ENCODE measurements around the gene SPATA16.
"Not testable (repeated sequence)": the region's sequence is repeated elsewhere in the genome, so short reads cannot be mapped to it uniquely, and the experiment has no call there.

The SPATA16 gene

GRCh38 chr3:172879381-172879780 is 261.7 kb downstream of the SPATA16 start:
- DNase-seq (ENCODE audit: low read depth in 2 of 2), result not testable (repeated sequence)

GRCh38 chr3:172877011-172877410 is 264.0 kb downstream of the SPATA16 start:
- no peak for DNase-seq (ENCODE audit: low read depth in 2 of 2)

GRCh38 chr3:172876297-172876696 is 264.7 kb downstream of the SPATA16 start:
- DNase-seq (ENCODE audit: low read depth in 2 of 2), result no peak

DNA sequence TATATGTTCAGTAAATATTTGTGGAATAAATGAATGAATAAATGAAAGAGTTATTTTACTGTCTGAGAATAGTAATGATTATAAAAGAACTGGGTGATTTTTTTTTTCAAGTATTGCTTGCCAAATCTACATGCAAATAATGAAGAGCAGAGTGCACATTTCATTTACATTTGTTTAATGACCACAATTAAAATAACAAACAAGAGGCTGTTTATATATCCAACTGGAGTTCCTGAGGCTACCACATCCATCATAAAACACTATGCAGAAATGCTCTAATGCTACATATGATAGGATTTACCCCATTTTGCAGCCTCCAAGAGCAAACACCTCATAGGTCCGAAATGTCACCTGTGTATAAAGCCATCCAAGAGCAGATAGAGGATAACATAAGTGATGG is 266.0 kb downstream of the SPATA16 start:
- no peak for DNase-seq (ENCODE audit: low read depth in 2 of 2)

- DNase-seq (ENCODE audit: low read depth in 2 of 2), result no peak
Measured at GRCh38 chr3:172869784-172870518, 271.1 kb downstream of the SPATA16 start.

DNA sequence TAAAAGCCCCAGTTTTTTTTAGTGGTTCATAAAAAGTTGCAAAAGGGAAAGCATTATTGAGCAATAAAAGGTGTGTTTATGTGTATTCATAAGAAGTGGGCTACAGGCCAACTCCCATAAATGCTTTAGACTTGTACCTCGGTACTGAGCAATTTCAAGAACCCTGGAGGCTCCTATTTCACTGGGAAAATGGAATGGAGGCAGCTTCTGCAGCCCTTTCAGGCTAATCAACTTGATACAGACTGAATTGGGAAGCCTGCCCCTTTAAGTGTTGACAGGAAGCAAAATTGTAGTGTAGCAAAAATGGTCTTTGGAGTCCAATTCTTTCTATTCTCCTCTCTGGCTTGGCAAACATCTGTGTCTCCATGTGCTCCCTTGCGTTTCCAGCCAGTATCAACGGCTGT is 271.7 kb downstream of the SPATA16 start:
- no peak for DNase-seq (ENCODE audit: low read depth in 2 of 2)

DNA sequence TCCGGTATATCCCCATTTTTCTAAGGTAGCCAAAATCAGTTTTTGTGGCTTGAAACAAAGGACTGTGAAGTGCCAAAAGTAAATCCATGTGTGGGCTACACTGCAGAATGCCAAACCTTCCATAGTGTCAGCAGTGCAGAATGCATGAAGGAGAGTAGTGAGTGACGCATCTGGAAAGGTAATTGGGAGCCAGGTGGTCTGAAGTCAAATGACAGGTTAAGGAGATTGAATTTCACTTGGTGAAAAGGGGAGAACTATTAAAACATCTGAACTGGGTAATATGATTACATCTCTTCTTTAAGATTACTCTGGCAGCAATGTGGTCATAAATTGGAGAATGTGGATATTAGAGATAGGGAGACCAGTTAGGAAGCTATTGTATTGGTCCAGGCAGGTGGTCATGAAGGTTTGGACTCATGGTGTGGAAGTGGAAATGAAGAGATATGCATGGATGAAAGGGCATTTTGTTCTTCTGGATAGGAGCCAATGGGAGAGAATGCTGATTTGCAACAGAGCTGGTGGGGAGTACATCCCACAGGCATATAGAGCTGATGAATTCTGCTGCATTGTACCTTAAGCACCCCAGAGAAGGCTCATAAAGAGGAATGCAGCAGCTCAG is 272.3 kb downstream of the SPATA16 start:
- DNase-seq (ENCODE audit: low read depth in 2 of 2), result no peak

DNA sequence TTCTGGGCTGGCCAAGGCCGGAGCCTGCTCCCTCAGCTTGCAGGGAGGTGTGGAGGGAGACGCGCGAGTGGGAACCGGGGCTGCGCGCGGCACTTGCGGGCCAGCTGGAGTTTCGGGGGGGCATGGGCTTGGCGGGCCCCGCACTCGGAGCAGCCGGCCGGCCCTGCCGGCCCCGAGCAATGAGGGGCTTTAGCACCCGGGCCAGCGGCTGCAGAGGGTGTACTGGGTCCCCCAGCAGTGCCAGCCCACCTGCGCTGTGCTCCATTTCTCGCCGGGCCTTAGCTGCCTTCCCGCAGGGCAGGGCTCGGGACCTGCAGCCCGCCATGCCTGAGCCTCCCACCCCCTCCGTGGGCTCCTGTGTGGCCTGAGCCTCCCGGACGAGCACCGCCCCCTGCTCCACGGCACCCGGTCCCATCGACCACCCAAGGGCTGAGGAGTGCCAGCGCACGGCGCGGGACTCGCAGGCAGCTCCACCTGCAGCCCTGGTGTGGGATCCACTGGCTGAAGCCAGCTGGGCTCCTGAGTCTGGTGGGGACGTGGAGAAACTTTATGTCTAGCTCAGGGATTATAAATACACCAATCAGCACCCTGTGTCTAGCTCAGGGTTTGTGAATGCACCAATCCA is 274.2 kb downstream of the SPATA16 start:
- DNase-seq (ENCODE audit: low read depth in 2 of 2), result not testable (repeated sequence)

- DNase-seq (ENCODE audit: low read depth in 2 of 2), result no peak
Measured at GRCh38 chr3:172859041-172859440, 282.0 kb downstream of the SPATA16 start.

DNA sequence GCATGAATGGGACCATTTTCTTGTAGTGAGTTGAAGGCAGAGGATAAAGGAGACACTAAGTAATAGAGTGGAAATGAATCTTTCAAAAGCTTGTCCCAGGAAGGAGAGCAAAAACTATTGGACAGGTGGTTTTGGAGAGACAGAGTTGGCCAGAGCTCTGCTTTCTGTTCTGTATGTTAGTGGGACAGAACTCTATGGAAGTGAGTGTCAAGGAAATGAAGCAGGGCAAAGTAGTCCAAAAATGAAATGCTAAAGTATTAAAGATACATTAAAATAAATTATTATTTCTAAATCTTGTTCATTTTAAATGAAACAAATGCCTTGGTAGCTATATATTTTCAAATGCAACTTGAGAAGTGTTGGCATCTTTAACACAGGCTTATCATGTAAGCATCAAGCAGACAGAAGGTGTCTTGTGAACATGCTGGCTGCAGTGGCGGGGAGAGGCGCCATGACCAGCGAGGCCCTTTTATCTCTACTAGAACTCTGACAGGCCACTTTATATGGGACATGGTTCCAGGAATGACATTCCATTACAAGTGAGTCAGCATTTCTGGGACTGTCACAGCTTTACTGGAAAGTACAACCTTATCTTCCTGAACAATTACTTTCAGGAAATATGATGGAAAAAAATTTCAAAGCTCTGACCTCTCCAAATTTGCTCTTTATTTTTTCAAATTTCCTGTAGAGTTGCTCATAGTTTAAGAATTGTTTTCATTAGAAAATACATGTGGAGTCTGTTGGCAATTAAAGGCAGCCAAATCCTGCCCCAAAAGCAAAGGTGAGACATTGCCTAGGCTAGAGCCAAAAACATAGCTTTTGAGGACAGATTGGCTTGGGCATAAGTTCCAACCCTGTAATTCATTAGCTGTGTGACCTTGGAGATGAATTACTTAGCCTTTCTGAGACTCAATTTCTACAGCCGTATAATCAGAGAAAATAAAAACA is 284.0 kb downstream of the SPATA16 start:
- no peak for DNase-seq (ENCODE audit: low read depth in 2 of 2)

DNA sequence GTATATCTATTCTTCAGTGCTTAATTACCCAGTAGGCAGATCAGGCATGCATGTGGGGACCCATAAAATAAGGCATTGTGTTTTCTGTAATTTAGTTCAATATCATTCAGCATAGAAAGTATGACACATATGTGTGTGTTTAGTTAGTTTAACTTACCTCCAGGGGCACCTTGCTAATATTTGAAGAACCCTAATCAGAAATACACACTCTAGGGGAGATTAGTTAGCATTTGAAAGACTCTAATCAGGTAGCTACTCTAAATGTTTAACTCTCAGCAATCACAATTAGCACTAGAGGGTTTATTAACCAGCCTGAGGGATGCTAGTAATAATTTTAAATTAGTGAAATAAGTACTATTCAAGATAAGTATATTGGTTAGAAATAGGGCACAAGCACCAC is 286.0 kb downstream of the SPATA16 start:
- no peak for DNase-seq (ENCODE audit: low read depth in 2 of 2)

DNA sequence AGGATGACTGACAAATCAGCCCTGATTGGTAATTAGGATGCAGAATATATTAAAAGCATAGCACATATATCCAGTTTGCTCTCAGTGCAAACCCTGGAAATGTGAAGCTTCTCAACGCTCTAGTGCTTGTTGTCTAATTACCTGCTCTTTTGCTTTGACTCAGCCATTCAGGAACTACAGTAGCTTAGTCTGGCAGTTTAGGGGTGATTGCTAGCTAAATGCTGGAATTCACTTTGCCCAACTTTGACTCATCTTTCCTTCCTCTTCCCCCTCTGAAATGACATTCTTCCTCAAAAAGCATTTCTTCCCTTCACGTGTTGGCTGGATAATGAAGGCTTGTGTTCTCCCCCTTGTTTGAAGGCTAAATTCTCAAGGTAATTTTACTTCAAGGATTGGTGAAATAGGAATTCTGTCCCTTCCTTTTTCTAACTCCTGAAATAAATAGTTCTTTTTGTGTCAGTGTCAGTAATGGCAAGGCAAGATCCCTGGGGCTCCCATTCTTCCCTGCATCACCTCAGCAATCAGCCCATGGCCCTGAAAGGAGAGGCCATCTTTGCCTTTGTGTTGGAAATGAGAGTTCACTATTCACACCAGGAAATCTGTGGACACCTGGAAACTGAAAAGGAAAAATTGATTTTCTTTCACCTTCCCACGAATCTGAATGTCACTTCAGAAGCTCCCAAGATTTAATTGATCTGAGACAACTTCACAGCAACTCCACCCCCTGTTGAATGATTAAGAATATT is 286.9 kb downstream of the SPATA16 start:
- no peak for DNase-seq (ENCODE audit: low read depth in 2 of 2)

GRCh38 chr3:172853005-172853404 is 288.0 kb downstream of the SPATA16 start:
- DNase-seq (ENCODE audit: low read depth in 2 of 2), result no peak

- no peak for DNase-seq (ENCODE audit: low read depth in 2 of 2)
Measured at GRCh38 chr3:172848910-172849309, 292.1 kb downstream of the SPATA16 start.

DNA sequence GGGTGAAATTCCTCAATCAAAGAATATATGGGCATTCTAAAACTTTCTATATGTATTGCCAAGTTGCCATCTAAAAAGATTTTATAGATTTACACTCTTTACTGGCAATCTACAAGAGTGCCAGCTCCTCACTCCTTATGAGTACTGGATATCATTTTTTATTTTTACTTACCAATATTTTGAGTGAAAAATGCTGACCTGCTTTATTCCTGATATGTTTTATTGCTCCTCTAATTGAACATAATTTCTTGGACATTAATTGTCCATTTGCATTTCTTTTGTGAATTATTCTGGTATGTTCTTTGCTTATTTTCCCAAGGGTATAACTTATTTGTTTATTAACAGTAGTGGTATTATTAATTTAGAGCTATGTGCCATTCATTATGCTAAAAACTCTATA is 293.7 kb downstream of the SPATA16 start:
- no peak for DNase-seq (ENCODE audit: low read depth in 2 of 2)

DNA sequence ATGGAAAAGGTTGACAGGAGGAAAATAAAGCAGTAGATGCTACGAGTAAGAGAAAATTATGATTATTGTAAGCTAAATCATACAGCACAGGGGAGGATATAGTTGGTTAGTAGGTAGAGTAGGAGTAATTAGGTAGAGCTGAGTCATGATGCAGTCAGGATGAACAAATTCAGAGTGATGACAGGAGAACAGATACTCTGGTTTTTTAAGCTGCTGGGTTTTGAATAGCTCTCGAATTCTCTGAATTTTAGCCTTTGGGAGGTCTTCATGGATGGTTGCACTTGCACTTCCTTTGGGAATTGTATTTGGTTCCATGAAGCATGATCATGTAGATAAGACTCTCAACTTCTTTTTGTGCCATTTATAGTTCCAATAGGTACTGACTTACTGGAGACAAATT is 294.3 kb downstream of the SPATA16 start:
- DNase-seq (ENCODE audit: low read depth in 2 of 2), result no peak

DNA sequence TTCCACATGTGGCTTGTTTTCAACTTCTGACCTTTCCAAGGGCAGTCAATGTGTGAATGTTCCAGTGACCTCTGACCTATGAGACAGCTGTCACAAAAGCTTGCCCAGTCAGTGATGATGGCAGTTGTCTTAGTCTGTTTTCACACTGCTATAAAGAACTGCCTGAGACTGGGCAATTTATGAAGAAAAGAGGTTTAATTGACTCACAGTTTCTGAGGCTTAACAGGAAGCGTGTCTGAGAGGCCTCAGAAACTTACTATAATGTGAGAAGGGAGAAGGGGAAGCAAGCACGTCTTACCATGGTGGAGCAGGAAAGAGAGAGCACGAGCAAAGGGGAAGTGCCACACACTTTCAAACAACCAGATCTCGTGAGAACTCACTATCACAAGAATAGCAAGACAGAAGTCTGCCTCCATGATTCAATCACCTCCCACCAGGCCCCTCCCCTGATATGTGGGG is 294.9 kb downstream of the SPATA16 start:
- DNase-seq (ENCODE audit: low read depth in 2 of 2), result no peak

DNA sequence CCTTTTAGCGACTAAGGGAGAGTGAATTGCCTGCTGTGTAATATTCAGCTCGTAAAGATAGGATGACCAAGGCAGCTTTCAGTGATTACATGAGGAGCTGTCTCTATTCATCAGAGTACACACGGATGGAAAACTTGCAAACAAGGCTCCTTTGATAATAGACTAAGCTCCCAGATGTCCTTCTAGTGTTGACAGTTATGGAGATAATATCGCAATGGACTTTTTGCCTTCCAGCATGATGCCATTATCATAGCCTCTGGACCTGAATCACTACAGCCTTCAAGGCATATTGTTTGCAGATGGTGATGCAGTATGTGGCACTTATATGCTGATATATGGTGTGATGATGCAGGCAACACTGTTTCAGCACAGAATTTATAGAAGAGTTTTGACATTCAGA is 296.6 kb downstream of the SPATA16 start:
- DNase-seq (ENCODE audit: low read depth in 2 of 2), result no peak

GRCh38 chr3:172840913-172841312 is 300.1 kb downstream of the SPATA16 start:
- DNase-seq (ENCODE audit: low read depth in 2 of 2), result no peak

DNA sequence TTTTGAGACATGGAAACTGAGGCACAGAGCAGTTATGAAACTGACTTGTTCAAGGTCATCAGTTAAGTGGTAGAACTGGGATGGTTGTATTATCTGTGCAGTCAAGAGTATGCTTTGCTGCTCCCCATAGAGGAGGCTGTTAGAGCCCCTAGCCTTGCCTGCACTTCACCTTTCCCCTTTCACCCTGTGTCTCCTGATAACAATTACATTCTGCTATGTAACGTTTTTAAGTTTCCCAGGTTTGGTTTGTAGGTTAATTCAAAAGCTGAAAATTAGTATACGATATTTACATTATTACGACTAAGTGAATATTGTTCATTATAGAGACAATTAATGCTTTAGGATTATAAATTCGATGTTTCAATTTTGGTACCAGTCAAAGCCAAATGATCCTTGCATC is 300.6 kb downstream of the SPATA16 start:
- DNase-seq (ENCODE audit: low read depth in 2 of 2), result no peak

GRCh38 chr3:172839679-172840078 is 301.4 kb downstream of the SPATA16 start:
- DNase-seq (ENCODE audit: low read depth in 2 of 2), result no peak
